ENCODE data around the gene RNF157.

DNA sequence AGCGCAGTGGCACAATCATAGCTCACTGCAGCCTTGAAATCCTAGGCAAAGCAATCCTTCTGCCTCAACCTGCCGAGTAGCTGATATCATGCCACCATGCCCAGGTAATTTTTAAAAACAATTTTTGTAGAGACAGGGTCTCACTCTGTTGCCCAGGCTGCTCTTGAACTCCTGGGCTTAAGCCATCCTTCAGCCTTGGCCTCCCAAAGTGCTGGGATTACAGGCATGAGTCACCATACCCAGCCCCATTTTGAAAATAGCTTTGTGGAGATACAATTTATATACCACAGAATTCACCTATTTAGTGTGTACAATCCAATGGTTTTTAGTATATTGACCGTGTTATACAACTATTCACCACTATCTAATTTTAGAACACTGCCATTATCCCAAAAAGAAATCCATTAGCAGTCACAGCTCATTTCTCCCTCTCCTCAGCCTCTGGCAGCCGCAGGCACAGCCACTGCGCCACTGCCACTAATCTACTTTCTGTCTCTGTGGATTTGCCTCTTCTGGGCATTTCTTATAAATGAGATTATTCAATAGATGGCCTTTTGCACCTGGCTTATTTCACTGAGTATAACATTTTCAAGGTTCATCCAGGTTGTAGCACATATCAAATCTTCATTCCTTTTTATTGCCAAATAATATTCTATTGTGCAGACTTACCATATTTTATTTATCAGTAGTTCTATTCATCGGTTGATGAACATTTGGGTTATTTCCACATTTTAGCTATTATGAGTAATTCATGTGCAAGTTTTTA, 6.5 kb downstream of the RNF157 start:
- TF ChIP-seq, protein P1, sequence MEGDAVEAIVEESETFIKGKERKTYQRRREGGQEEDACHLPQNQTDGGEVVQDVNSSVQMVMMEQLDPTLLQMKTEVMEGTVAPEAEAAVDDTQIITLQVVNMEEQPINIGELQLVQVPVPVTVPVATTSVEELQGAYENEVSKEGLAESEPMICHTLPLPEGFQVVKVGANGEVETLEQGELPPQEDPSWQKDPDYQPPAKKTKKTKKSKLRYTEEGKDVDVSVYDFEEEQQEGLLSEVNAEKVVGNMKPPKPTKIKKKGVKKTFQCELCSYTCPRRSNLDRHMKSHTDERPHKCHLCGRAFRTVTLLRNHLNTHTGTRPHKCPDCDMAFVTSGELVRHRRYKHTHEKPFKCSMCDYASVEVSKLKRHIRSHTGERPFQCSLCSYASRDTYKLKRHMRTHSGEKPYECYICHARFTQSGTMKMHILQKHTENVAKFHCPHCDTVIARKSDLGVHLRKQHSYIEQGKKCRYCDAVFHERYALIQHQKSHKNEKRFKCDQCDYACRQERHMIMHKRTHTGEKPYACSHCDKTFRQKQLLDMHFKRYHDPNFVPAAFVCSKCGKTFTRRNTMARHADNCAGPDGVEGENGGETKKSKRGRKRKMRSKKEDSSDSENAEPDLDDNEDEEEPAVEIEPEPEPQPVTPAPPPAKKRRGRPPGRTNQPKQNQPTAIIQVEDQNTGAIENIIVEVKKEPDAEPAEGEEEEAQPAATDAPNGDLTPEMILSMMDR (CRISPR knock-in tag; IDR thresholded peaks at IDR 0.05) = no peak
- TF ChIP-seq FOSL1 (CRISPR knock-in tag; IDR thresholded peaks at IDR 0.05; ENCODE audit: borderline replicate concordance) = no peak
- TF ChIP-seq ZNF124 (CRISPR knock-in tag; IDR thresholded peaks at IDR 0.05) = no peak
- TF ChIP-seq, protein P2, sequence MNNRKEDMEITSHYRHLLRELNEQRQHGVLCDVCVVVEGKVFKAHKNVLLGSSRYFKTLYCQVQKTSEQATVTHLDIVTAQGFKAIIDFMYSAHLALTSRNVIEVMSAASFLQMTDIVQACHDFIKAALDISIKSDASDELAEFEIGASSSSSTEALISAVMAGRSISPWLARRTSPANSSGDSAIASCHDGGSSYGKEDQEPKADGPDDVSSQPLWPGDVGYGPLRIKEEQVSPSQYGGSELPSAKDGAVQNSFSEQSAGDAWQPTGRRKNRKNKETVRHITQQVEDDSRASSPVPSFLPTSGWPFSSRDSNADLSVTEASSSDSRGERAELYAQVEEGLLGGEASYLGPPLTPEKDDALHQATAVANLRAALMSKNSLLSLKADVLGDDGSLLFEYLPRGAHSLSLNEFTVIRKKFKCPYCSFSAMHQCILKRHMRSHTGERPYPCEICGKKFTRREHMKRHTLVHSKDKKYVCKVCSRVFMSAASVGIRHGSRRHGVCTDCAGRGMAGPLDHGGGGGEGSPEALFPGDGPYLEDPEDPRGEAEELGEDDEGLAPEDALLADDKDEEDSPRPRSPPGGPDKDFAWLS (CRISPR knock-in tag; IDR thresholded peaks at IDR 0.05; ENCODE audit: borderline replicate concordance) = no peak
- TF ChIP-seq ZNF678 (CRISPR knock-in tag; IDR thresholded peaks at IDR 0.05) = no peak
